ENCODE results near the gene C16orf87.

GRCh38 chr16:46772463-46772862 is 58.5 kb downstream of the C16orf87 start:
- TF ChIP-seq PATZ1 (CRISPR knock-in tag; IDR thresholded peaks at IDR 0.05; ENCODE audit: borderline replicate concordance): no peak
- TF ChIP-seq ZFP30 (CRISPR knock-in tag; IDR thresholded peaks at IDR 0.05): no peak
- TF ChIP-seq ZC3H10 (CRISPR knock-in tag; IDR thresholded peaks at IDR 0.05): no peak
- TF ChIP-seq GLIS3 (CRISPR knock-in tag; IDR thresholded peaks at IDR 0.05): no peak
- no peak for TF ChIP-seq TOX (CRISPR knock-in tag; IDR thresholded peaks at IDR 0.05; ENCODE audit: borderline replicate concordance)
- no peak for TF ChIP-seq RARB (CRISPR knock-in tag; IDR thresholded peaks at IDR 0.05)
